ENCODE data around the gene UBE2O.
A peak's percentile ranks its signal among the peaks of the same experiment; 100 is the strongest.

UBE2O gene

GRCh38 chr17:76388966-76389888 is 63.7 kb downstream of the UBE2O start:
- DNase-seq (ENCODE audit: low spot score): no peak

GRCh38 chr17:76386966-76387765 is 65.8 kb downstream of the UBE2O start:
- no peak for DNase-seq (ENCODE audit: low spot score)

- DNase-seq (ENCODE audit: low spot score): peak; percentile 92
Measured at GRCh38 chr17:76385892-76386786, 66.8 kb downstream of the UBE2O start.

- no peak for DNase-seq (ENCODE audit: low spot score)
Measured at GRCh38 chr17:76384987-76385891, 67.7 kb downstream of the UBE2O start.

GRCh38 chr17:76384222-76384986 is 68.5 kb downstream of the UBE2O start, which contains the start of gene SPHK1:
Gene SPHK1, plus strand, starts transcription at chr17:76384609. Its CDS starts 1,036 bp downstream, at chr17:76385645.
- peak; percentile 76 for DNase-seq (ENCODE audit: low spot score)

GRCh38 chr17:76383546-76384221 is 69.3 kb downstream of the UBE2O start:
- peak; percentile 73 for DNase-seq (ENCODE audit: low spot score)

- DNase-seq (ENCODE audit: low spot score): no peak
Measured at GRCh38 chr17:76382803-76383545, 70.0 kb downstream of the UBE2O start.

GRCh38 chr17:76382351-76382802 is 70.6 kb downstream of the UBE2O start:
- DNase-seq (ENCODE audit: low spot score): no peak

- no peak for DNase-seq (ENCODE audit: low spot score)
Measured at GRCh38 chr17:76381633-76382350, 71.2 kb downstream of the UBE2O start.

GRCh38 chr17:76379646-76380376 is 73.1 kb downstream of the UBE2O start:
- DNase-seq (ENCODE audit: low spot score): no peak

GRCh38 chr17:76379275-76379641 is 73.7 kb downstream of the UBE2O start:
- no peak for DNase-seq (ENCODE audit: low spot score)

GRCh38 chr17:76378548-76379274 is 74.2 kb downstream of the UBE2O start:
- DNase-seq (ENCODE audit: low spot score): no peak

- DNase-seq (ENCODE audit: low spot score): no peak
Measured at GRCh38 chr17:76376318-76377133, 76.4 kb downstream of the UBE2O start.

- DNase-seq (ENCODE audit: low spot score): no peak
Measured at GRCh38 chr17:76371656-76372628, 81.0 kb downstream of the UBE2O start.

All from NAMALWA (cell line).